Astrocyte of the spinal cord (primary cell): ENCODE results near the gene ARHGAP26.

ENCODE experiments used
- DNase-seq: peaks from one replicate; pipeline ENCODE4 v3.0.0; 2011; ENCODE audit warnings: low read depth, low spot score
- H3K4me3 ChIP-seq: 2 replicates; pipeline ENCODE4 v1.5.1; 2011; ENCODE audit warnings: low read depth, mild to moderate bottlenecking, low read length, moderate library complexity
- in situ Hi-C: cut with HindIII; loops from 2 replicates; pipeline ENCODE4 v1.10.0; 2017; ENCODE audit warnings: low sequenced_read_pairs
- TF ChIP-seq, protein P1 (sequence below): IDR thresholded peaks from 2 replicates; pipeline ENCODE4 v1.5.1; 2012; ENCODE audit warnings: low read depth, mild to moderate bottlenecking, low read length, inconsistent platforms

Gene ARHGAP26

DNA sequence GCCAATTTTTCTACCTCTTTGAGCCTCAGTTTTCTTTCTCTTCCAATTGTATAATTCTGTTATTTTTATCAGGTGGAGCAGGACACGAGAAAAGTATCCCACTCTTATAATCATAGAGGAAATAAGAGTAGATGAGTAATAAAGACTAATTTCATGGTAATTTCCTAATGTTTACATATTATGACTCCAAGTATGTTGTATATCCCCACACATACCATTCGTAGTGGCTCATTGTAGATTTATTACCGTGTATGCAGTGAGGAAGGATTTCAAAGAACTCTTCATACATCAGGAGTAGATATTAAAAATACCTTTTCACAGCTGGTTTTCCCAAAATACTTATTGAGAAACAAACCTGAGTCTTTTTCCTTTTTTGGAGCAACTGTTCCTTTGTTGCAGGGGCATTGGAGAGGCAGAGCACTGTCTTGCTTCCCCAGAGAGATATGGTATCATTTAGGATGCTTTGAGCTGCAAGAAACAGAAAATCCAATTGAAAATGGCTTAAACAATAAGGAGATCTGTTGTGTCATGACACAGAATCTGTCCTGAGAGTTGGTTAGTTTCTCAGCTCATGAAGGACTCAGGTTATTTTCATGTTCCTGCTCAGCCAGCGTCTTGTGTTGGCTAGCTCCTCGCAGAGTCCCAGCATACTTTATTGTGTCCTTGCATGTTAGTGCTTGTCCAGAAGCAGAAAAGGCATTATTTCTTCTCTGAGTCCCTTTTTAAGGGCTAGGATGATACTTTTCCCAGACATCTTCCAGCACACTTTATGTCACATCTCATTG, 291.2 kb downstream of the ARHGAP26 start:
- DNase-seq = peak; percentile 79
- no peak overlapping the region for H3K4me3 ChIP-seq
- TF ChIP-seq, protein P1, sequence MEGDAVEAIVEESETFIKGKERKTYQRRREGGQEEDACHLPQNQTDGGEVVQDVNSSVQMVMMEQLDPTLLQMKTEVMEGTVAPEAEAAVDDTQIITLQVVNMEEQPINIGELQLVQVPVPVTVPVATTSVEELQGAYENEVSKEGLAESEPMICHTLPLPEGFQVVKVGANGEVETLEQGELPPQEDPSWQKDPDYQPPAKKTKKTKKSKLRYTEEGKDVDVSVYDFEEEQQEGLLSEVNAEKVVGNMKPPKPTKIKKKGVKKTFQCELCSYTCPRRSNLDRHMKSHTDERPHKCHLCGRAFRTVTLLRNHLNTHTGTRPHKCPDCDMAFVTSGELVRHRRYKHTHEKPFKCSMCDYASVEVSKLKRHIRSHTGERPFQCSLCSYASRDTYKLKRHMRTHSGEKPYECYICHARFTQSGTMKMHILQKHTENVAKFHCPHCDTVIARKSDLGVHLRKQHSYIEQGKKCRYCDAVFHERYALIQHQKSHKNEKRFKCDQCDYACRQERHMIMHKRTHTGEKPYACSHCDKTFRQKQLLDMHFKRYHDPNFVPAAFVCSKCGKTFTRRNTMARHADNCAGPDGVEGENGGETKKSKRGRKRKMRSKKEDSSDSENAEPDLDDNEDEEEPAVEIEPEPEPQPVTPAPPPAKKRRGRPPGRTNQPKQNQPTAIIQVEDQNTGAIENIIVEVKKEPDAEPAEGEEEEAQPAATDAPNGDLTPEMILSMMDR = no peak
- in situ Hi-C loops = no loop called here

DNA sequence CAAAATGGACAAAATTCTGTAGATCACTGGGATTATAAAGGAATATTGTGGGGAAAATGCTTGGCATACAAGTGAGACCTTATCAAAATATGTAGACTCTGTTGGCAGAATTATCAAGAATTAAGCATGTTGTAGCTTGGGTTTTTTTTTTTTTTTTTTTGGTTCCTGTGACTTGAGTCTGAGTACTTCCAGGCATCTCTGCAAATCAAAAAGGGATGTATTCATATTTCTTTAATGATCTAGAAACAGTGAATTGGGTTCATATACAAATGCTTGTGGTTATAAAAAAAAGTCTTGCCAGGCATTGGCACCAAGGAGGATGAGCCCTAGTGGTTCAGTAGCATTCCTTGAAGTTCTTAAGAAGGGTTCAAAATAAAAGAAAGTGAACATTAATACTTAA, 292.2 kb downstream of the ARHGAP26 start:
- TF ChIP-seq, protein P1 = no peak
- no peak overlapping the region for H3K4me3 ChIP-seq
- DNase-seq = no peak
- in situ Hi-C loops = no loop called here

DNA sequence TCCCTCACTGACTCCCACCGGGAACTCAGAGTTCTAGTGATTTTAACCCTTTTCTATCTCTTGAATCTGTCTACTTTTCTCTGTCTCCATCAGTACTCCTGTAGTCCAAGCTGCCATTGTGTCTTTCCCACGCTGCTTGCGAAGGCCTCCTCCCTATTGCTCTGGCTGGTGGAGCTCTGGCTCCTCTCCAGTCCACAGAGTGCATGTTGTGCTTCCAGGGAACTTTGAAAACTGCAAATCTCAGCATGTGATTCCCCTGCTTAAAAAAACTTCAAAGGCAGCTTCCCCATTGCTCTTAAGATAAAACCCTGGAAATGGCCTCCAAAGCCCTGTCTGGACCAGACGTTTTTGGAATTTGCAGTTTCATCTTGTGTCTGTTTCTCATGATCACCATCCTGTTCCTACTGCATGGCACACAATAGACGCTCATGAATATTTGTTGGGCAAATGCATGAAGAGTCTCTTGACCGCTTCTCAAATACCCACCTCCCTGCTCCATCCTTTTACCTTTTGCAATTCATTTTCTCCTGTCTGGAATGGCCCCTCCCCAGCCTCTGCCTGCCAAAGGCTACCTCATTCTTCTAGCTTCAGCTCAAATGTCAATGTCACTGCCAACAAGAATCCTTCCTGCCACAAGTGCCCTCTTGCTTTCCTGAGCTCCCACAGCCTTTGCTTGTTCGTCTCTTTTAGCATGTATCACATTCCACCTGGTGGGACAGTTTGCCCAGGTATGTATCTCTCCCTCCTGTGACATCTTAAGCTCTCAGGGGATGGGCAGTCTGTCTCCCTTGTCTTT, 293.2 kb downstream of the ARHGAP26 start:
- DNase-seq = peak; percentile 81
- in situ Hi-C loops = no loop called here
- TF ChIP-seq, protein P1 = no peak
- H3K4me3 ChIP-seq = no peak overlapping the region

DNA sequence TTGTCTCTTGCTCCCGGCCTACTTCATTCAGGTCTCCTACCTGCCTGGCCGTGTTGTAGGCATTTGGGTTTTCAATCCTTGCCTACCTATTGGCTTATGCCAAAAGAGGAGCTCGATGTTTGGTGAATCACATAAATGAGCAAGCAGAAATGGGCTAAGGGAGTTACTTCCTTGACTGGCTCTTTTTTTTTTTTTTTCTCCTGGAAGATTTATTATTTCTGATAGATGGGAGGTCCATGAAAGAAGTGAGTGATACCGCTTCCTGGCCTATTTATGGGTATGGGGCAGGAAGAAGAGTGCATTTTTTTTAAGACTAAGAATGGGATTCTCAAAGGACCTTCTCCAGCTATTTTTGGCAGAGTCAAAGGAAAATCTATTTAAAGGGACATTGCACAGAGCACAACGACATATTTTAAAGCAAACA, 294.1 kb downstream of the ARHGAP26 start:
- TF ChIP-seq, protein P1 = no peak
- in situ Hi-C loops = no loop called here
- peak; percentile 22 for DNase-seq
- H3K4me3 ChIP-seq = no peak overlapping the region

DNA sequence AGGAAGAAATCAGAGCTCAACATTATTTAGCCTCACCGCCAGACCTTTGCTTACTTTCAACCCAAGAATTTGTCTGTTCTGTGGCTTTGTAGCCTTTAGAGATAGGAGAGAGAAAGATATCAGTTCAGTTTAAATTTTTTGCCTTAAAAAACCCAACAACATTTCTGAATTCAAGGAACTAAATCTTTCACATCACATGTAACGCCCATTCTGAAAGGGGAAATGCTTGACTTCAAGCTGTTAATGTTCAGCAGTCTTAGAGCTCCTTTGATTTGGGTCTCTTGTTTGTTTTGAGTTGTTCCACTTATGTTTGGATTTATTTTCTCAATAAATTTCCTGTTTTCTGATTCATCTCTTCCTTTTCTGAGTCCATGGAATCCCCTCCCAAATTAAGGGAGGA, 294.5 kb downstream of the ARHGAP26 start:
- in situ Hi-C loops = no loop called here
- TF ChIP-seq, protein P1 = no peak
- DNase-seq = no peak

DNA sequence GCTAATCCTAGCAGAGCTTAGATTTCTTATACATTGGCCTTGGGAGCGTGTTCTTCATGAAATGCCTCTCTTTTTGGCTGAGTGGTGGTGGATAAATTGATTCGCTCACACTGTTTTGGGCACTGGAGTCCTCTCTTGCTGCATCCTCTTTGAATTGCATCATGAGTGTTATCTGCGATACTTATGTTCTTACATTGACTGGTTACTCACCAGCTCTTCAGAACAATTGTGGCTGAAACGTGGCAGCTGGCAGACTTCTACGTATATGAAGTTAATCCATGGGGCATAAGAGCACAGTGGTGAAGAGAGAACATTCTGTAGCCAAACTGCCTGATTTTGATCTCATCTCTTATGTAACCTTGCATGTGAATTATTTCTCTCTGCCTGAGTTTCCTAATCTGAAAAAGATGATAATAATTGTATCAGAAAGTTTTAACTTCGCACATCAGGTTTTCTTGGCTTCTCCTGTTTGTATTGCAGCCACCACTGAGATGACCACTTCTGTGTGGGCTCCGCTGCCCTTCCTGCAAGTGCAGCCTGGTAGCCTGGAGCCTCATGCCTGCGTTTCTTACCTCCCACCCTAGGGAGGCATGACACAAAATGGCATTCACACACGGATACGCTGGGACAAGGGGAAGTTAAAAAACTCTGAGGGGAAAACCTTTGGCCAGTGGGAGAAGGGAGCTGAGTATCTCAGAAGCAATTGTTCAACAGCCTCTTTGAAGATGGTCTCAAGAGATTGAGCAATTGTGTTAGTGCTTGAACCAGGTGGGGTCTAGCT, 295.2 kb downstream of the ARHGAP26 start:
- in situ Hi-C loops = no loop called here
- no peak overlapping the region for H3K4me3 ChIP-seq
- TF ChIP-seq, protein P1 = no peak
- peak; percentile 53 for DNase-seq

More for the DNA sequence above, 294.5 kb downstream of the ARHGAP26 start:
- H3K4me3 ChIP-seq = no peak overlapping the region
